HEK293 (cell line): ENCODE results near the gene DEFB131B.
A peak's percentile ranks its signal among the peaks of the same experiment; 100 is the strongest.
"Not testable (repeated sequence)": the region's sequence is repeated elsewhere in the genome, so short reads cannot be mapped to it uniquely, and the experiment has no call there.

ENCODE experiments used
- CTCF ChIA-PET: fragments of 350-600 bp; formaldehyde crosslinking; extraction: SDS; loops from one replicate; lab custom pipeline; 2021; ENCODE audit warnings: antibody characterized with exemption; lab: Yijun Ruan, JAX
- POLR2A ChIA-PET: fragments of 300-600 bp; formaldehyde crosslinking; extraction: SDS; loops from one replicate; lab custom pipeline; 2020; ENCODE audit warnings: antibody characterized with exemption, inconsistent platforms; lab: Yijun Ruan, JAX
- H3K27ac ChIP-seq: fragments of 200-500 bp; sonication (Bioruptor generic); 2 replicates; pipeline ENCODE4 v1.5.1; 2014; ENCODE audit warnings: low read depth, low read length, control low read depth, inconsistent platforms; ENCODE audit errors: extremely low read depth
- H3K36me3 ChIP-seq, 2 experiments: fragments of 200-500 bp in 1 of 2; sonication (Bioruptor generic) in 1 of 2; 1 replicate in 1 of 2; 2 replicates in 1 of 2; pipeline ENCODE4 v1.5.1; 2014 to 2017; ENCODE audit warnings: inconsistent platforms in 2 of 2, low read length in 2 of 2; ENCODE audit not compliant: control insufficient read depth in 2 of 2, insufficient read depth in 1 of 2
- H3K4me1 ChIP-seq: fragments of 200-500 bp; sonication (Bioruptor generic); 2 replicates; pipeline ENCODE4 v1.5.1; 2014; ENCODE audit warnings: mild to moderate bottlenecking, low read length, inconsistent platforms; ENCODE audit not compliant: control insufficient read depth, insufficient read depth
- H3K4me3 ChIP-seq: 2 replicates; pipeline ENCODE4 v1.5.1; 2011; ENCODE audit warnings: low read depth, mild to moderate bottlenecking, control low read depth, low read length, moderate library complexity
- H3K9me3 ChIP-seq: fragments of 200-500 bp; sonication (Bioruptor generic); 2 replicates; pipeline ENCODE4 v1.5.1; 2014; ENCODE audit warnings: low read depth, low read length, inconsistent platforms; ENCODE audit not compliant: control insufficient read depth, insufficient read depth
- GFI1B ChIP-seq: fragments of 450-650 bp; formaldehyde crosslinking; IDR thresholded peaks from 2 replicates; pipeline ENCODE4 v1.5.1; 2016; ENCODE audit warnings: missing biosample characterization, missing genetic modification characterization
- ZNF114 ChIP-seq: fragments of 450-650 bp; formaldehyde crosslinking; IDR thresholded peaks from 2 replicates; pipeline ENCODE4 v1.5.0; 2017; ENCODE audit warnings: missing biosample characterization, missing genetic modification characterization
- ZNF146 ChIP-seq: fragments of 450-650 bp; formaldehyde crosslinking; IDR thresholded peaks from 2 replicates; pipeline ENCODE4 v1.5.1; 2016; ENCODE audit warnings: missing biosample characterization, missing genetic modification characterization
- ZNF366 ChIP-seq: fragments of 450-650 bp; formaldehyde crosslinking; conservative IDR thresholded peaks from 2 replicates; pipeline ENCODE4 v1.5.1; 2016; ENCODE audit warnings: missing biosample characterization, missing genetic modification characterization
- ZNF560 ChIP-seq: fragments of 450-650 bp; formaldehyde crosslinking; IDR thresholded peaks from 2 replicates; pipeline ENCODE4 v1.5.1; 2017; ENCODE audit warnings: missing biosample characterization, missing genetic modification characterization, borderline replicate concordance
- TF ChIP-seq, protein P1 (sequence below): fragments of 450-650 bp; formaldehyde crosslinking; IDR thresholded peaks from 2 replicates; pipeline ENCODE4 v1.5.1; 2016; ENCODE audit warnings: missing biosample characterization, missing genetic modification characterization
- TF ChIP-seq, protein P2 (sequence below): fragments of 450-650 bp; formaldehyde crosslinking; IDR thresholded peaks from 2 replicates; pipeline ENCODE4 v1.5.1; 2016; ENCODE audit warnings: missing biosample characterization, missing genetic modification characterization
- TF ChIP-seq, protein P3 (sequence below): fragments of 450-650 bp; formaldehyde crosslinking; IDR thresholded peaks from 2 replicates; pipeline ENCODE4 v1.5.1; 2016; ENCODE audit warnings: missing biosample characterization, missing genetic modification characterization

DEFB131B gene, protein sequence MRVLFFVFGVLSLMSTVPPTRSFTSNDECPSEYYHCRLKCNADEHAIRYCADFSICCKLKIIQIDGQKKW

DNA sequence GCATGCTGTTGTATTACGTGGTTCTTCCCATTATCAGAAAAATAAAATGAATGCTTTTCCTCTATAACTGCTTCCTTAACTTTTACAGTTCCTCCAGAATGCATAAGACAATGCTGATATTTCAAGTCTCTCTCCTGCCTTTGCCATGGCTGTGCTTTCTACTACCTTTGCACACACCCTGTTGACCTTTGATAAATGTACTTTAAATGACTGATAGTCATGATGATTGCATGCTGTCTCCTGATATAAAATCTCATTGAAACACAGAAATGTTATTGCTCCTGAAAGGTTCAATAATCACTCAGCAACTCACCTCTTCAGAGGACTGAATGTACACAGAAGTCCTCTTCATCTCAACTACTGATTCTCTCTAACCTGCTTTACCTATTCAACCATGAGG is at the start of gene DEFB131B:
TSS of gene DEFB131B (plus strand) at position 395 of the 400 bp plus-strand sequence. CDS start at position 395, 0 bp downstream.
- H3K36me3 ChIP-seq, POLR2A ChIA-PET, H3K27ac ChIP-seq, H3K4me1 ChIP-seq, H3K9me3 ChIP-seq, CTCF ChIA-PET, H3K4me3 ChIP-seq: not testable (repeated sequence)

DNA sequence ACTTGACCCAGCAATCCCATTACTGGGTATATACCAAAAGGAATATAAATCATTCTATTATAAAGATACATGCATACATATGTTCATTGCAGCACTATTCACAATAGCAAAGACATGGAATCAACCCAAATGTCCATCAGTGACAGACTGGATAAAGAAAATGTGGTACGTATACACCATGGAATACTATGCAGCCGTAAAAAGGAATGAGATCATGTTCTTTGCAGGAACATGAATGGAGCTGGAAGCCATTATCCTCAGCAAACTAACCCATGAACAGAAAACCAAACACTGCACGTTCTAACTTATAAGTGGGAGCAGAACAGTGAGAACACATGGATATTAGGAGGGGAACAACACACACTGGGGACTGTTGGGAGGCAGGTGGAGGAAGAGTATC is 49.0 kb upstream of the DEFB131B start:
- peak; percentile 82 for TF ChIP-seq ZNF146 (tag by site-specific recombination)
- TF ChIP-seq, all 188 proteins: peak for 1; not testable (repeated sequence) for 187
- H3K4me1 ChIP-seq, H3K36me3 ChIP-seq, H3K27ac ChIP-seq, POLR2A ChIA-PET, H3K4me3 ChIP-seq, H3K9me3 ChIP-seq: not testable (repeated sequence)
- CTCF ChIA-PET: interaction anchor here (0.6 kb wide), 1 partner anchor 118 kb away, joined by 3 read pairs; no protein-coding TSS in a partner anchor

DNA sequence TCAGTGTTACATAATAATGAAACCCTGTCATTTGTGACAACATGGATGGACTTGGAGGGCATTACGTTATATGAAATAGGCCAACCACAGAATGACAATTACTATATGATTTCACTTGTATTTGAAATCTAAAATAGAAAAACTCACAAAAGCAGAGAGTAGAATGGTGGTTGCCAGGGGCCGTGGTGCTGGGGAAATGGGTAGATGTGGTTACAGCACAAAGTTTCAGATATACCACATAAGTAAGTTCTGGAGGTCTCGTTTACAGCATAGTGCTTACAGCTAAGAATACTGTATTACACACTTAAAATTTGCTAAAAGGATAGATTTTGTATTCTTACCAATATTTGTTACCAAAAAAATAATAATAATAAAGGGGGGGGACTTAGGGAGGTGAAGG is 48.6 kb upstream of the DEFB131B start:
- H3K27ac ChIP-seq, POLR2A ChIA-PET, H3K4me1 ChIP-seq, H3K9me3 ChIP-seq, H3K4me3 ChIP-seq, CTCF ChIA-PET, H3K36me3 ChIP-seq: not testable (repeated sequence)

DNA sequence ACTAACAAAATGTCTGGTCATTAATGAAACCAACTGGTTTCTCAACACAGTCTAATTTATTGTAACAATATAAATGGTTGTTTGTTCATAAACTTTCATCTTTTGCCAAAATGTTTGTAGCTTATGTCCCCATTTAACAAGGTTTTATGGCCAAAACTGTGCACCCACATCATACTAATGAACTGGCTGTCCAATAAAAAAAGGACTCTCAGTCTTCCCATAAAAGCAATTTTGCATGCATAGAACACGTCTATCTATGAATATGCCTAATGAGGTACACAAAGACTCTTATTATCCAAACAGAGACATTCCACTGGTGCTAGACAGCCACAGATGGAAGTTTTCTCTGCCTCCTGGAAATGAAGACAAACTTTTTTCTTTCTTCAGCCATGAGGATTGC is 45.4 kb upstream of the DEFB131B start, which contains the start of gene DEFB108B:
TSS of gene DEFB108B (plus strand) at position 390 of the 400 bp plus-strand sequence. CDS start at position 390, 0 bp downstream.
- H3K9me3 ChIP-seq, POLR2A ChIA-PET, H3K36me3 ChIP-seq, H3K27ac ChIP-seq, H3K4me3 ChIP-seq, CTCF ChIA-PET, H3K4me1 ChIP-seq: not testable (repeated sequence)

DNA sequence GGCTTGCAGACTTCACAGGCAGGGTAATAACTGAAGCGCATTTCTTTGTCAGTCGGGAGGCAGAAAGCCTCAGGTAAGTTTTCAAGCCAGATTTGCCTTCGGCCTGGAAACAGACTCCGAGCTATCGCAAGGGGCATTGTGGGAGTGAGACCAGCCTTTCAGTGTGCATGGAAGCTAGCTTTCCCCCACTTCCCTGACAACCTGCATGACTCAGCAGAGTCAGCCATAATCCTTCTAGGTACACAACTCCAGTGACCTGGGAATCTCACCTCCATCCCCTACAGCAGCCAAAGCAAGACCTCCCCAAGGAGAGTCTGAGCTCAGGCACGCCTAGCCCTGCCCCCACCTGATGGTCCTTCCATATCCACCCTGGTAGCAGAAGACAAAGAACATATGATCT is 35.5 kb upstream of the DEFB131B start:
- H3K36me3 ChIP-seq, H3K9me3 ChIP-seq, H3K4me3 ChIP-seq, CTCF ChIA-PET, H3K4me1 ChIP-seq, H3K27ac ChIP-seq: not testable (repeated sequence)
- POLR2A ChIA-PET: interaction anchor here (1.0 kb wide), 1 partner anchor 86 kb away, joined by 3 read pairs; the partner anchor contains the start of genes RNF121 and XNDC1N

DNA sequence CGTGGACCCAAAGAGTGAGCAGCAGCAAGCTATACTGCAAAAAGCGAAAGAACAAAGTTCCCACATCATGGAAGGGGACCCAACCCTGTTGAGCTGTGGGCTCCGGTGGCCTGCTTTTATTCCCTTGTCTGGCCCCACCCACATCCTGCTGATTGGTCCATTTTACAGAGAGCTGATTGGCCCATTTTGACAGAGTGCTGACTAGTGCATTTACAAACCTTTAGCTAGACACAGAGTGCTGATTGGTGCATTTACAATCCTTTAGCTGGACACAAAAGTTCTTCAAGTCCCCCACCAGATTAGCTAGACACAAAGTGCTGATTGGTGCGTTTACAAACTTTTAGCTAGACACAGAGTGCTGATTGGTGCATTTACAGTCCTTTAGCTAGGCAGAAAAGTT is 34.9 kb upstream of the DEFB131B start:
- H3K4me3 ChIP-seq, CTCF ChIA-PET: not testable (repeated sequence)

DNA sequence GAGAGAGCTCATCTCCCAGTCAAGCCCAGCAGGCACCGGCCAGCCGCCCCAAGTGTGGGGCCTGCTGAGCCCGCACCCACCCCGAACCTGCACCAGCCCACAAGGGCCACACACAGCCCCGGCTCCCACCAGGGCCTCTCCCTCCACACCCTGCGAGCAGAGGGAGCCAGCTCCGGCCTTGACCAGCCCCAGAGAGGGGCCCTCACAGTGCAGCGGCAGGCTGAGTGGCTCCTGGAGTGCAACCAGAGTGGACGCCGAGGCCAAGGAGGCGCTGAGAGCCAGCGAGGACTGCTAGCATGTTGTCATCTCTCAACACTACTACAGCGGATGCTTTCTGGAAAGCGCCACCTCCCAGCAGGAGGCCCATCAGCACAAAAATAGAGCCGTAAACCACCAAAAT is 34.4 kb upstream of the DEFB131B start:
- no peak overlapping the region for H3K27ac ChIP-seq
- no peaks in the 10 kb centered on the region for H3K4me1 ChIP-seq
- POLR2A ChIA-PET: interaction anchor here (1.0 kb wide), 1 partner anchor 85 kb away, joined by 3 read pairs; the partner anchor contains the start of genes RNF121 and XNDC1N
- CTCF ChIA-PET: no interaction called here
- no peaks in the 10 kb centered on the region for H3K36me3 ChIP-seq
- no peaks in the 10 kb centered on the region for H3K9me3 ChIP-seq
- no peak overlapping the region for H3K4me3 ChIP-seq
- TF ChIP-seq ZNF560 (tag by site-specific recombination): no peak
- TF ChIP-seq, protein P1, sequence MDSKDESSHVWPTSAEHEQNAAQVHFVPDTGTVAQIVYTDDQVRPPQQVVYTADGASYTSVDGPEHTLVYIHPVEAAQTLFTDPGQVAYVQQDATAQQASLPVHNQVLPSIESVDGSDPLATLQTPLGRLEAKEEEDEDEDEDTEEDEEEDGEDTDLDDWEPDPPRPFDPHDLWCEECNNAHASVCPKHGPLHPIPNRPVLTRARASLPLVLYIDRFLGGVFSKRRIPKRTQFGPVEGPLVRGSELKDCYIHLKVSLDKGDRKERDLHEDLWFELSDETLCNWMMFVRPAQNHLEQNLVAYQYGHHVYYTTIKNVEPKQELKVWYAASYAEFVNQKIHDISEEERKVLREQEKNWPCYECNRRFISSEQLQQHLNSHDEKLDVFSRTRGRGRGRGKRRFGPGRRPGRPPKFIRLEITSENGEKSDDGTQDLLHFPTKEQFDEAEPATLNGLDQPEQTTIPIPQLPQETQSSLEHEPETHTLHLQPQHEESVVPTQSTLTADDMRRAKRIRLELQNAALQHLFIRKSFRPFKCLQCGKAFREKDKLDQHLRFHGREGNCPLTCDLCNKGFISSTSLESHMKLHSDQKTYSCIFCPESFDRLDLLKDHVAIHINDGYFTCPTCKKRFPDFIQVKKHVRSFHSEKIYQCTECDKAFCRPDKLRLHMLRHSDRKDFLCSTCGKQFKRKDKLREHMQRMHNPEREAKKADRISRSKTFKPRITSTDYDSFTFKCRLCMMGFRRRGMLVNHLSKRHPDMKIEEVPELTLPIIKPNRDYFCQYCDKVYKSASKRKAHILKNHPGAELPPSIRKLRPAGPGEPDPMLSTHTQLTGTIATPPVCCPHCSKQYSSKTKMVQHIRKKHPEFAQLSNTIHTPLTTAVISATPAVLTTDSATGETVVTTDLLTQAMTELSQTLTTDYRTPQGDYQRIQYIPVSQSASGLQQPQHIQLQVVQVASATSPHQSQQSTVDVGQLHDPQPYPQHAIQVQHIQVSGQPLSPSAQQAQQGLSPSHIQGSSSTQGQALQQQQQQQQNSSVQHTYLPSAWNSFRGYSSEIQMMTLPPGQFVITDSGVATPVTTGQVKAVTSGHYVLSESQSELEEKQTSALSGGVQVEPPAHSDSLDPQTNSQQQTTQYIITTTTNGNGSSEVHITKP (tag by site-specific recombination): no peak
- TF ChIP-seq GFI1B (tag by site-specific recombination): no peak
- TF ChIP-seq, protein P2, sequence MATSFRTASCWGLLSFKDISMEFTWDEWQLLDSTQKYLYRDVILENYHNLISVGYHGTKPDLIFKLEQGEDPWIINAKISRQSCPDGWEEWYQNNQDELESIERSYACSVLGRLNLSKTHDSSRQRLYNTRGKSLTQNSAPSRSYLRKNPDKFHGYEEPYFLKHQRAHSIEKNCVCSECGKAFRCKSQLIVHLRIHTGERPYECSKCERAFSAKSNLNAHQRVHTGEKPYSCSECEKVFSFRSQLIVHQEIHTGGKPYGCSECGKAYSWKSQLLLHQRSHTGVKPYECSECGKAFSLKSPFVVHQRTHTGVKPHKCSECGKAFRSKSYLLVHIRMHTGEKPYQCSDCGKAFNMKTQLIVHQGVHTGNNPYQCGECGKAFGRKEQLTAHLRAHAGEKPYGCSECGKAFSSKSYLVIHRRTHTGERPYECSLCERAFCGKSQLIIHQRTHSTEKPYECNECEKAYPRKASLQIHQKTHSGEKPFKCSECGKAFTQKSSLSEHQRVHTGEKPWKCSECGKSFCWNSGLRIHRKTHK (tag by site-specific recombination): no peak
- TF ChIP-seq, protein P3, sequence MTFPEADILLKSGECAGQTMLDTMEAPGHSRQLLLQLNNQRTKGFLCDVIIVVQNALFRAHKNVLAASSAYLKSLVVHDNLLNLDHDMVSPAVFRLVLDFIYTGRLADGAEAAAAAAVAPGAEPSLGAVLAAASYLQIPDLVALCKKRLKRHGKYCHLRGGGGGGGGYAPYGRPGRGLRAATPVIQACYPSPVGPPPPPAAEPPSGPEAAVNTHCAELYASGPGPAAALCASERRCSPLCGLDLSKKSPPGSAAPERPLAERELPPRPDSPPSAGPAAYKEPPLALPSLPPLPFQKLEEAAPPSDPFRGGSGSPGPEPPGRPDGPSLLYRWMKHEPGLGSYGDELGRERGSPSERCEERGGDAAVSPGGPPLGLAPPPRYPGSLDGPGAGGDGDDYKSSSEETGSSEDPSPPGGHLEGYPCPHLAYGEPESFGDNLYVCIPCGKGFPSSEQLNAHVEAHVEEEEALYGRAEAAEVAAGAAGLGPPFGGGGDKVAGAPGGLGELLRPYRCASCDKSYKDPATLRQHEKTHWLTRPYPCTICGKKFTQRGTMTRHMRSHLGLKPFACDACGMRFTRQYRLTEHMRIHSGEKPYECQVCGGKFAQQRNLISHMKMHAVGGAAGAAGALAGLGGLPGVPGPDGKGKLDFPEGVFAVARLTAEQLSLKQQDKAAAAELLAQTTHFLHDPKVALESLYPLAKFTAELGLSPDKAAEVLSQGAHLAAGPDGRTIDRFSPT (tag by site-specific recombination): no peak
- no peak for TF ChIP-seq ZNF366 (tag by site-specific recombination)
- TF ChIP-seq ZNF114: no peak

More for the DNA sequence above, 34.9 kb upstream of the DEFB131B start:
- POLR2A ChIA-PET: interaction anchor here (1.0 kb wide), 1 partner anchor 85 kb away, joined by 3 read pairs; the partner anchor contains the start of genes RNF121 and XNDC1N
- not testable (repeated sequence) for H3K27ac ChIP-seq, H3K9me3 ChIP-seq, H3K4me1 ChIP-seq, H3K36me3 ChIP-seq
